ENCODE results near the gene EBPL.

GRCh38 chr13:49694446-49694845, 3.2 kb upstream of the EBPL start:
- TF ChIP-seq, protein P1, sequence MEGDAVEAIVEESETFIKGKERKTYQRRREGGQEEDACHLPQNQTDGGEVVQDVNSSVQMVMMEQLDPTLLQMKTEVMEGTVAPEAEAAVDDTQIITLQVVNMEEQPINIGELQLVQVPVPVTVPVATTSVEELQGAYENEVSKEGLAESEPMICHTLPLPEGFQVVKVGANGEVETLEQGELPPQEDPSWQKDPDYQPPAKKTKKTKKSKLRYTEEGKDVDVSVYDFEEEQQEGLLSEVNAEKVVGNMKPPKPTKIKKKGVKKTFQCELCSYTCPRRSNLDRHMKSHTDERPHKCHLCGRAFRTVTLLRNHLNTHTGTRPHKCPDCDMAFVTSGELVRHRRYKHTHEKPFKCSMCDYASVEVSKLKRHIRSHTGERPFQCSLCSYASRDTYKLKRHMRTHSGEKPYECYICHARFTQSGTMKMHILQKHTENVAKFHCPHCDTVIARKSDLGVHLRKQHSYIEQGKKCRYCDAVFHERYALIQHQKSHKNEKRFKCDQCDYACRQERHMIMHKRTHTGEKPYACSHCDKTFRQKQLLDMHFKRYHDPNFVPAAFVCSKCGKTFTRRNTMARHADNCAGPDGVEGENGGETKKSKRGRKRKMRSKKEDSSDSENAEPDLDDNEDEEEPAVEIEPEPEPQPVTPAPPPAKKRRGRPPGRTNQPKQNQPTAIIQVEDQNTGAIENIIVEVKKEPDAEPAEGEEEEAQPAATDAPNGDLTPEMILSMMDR (IDR thresholded peaks at IDR 0.05): no peak
- no peak for TF ChIP-seq POLR2AphosphoS5 (IDR thresholded peaks at IDR 0.05)
- TF ChIP-seq POLR2A (IDR thresholded peaks at IDR 0.05): no peak
- TF ChIP-seq EP300 (IDR thresholded peaks at IDR 0.05): no peak
